CD4-positive, alpha-beta T cell treated with Interleukin-12 subunit alpha and Interleukin-12 subunit beta, for 1 hour (primary cell): ENCODE data around the gene ZNF200.
A peak's percentile ranks its signal among the peaks of the same experiment; 100 is the strongest.
"Not testable (repeated sequence)": the region's sequence is repeated elsewhere in the genome, so short reads cannot be mapped to it uniquely, and the experiment has no call there.

Experiments used
- DNase-seq: peaks from one replicate; pipeline ENCODE4 v3.0.0-alpha.2; 2020

Gene ZNF200

DNA sequence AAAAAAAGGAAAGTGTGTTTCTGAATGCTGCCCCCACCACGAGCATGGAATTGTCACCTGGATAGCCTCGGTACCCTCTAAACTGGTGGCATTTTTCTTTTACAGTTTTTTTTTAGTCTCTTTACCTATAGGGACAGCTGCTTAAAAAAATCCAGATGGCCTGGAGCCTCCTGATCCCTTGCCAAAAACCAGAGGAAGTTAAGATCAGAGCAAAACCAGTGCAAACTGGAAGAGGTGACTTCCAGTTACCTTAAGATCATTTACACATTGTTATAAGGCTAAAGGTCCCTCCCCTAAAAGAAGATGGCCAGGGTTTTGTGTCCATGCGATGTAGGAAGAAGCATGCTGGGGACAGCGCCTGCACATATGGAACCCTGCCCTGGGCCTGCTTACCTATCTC, 18.0 kb upstream of the ZNF200 start:
- DNase-seq, result no peak

DNA sequence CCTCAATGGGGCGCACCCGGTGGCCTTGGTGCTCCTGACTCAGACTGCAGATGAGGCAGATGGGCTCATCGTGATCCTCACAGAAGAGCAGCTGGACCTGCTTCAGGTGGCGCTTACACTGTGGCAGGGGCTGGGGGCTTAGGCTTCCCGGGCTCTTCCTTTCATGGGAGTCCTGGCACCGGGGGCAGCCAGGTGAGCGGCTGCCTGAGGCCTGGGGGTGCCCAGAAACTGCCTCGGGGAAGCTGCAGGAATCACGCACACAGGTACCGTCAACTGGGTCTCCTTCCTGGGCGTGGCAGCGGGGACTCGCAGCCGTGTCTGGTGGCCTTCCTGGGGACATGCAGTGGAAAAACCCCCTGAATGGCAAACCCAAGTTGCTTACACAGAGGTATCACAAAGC, 14.5 kb upstream of the ZNF200 start:
- no peak for DNase-seq

DNA sequence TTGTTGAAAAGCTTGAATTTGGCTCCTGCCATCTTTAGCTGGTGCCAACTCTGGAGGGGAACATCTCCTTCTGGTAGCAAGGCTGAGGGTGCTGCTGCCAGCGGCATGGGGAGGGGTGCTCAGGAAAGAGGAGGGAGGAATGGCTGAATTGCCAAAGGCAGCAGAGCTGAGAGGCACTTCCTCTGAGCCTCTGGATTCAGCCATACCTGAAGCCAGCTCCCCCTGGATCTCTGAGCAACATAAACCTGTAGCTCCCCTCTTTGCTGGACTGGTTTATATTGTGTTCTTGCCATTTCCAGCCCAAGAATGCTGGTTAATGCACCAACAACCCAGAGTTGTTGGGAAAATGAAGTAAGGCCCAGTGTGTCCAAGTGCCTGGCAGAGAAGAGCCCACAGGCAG, 14.1 kb upstream of the ZNF200 start:
- no peak for DNase-seq

DNA sequence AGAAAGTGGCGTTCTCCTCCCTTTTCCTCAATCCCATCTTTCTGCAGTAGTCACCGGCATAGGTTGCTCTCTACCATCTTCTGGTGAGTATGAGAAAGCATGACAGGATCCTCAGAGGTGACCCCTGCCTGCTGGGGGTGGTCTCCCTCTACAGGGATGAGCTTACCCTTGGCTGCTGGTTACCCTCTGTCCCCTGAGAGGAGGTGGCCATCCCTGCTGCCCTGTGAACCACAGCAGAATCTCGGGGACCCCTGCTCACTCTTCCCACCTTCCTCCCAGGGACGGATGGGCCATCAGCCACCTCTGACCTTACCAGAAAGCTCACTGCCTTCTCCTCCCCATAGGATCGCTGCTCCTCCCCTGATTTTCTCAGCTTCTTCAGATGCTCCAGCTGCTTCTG, 13.6 kb upstream of the ZNF200 start:
- no peak for DNase-seq

DNA sequence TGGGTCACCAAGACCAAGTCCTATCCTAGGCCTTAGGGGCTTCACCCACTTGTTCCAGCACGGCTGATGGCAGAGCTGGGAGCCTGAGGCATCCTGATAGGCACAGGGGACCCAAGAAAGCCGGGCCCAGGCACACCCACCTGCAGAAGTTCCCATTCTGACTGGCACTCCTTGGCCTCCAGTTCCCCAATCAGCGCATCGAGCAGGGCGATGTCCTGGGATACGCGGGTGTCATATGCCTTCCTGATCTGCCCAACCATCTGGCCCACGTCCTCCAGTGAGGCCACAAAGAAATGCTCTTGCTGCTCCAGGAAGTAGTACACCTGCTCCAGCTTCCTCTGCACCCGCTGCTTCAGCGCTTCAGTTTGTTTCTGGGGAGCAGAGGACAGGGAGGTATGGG, 11.9 kb upstream of the ZNF200 start:
- no peak for DNase-seq

DNA sequence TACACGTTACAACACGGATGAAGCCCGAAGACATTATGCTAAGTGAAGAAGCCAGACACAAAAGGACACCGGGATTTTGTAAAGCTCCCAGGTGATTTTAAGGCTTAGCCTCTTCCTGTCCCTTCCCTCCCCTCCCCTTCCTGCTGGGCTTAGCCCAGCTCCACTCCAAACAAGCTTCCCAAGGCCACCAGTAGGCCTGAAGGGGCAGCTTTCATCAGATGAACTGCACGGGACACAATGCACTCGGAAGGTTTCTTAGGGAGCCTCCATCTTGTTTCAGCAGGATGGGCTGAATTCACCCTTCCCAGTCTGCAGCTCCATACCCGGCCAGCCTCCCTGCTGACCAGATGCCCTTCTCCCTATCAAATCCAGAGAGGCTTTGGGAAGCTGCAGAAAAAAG, 11.0 kb upstream of the ZNF200 start:
- DNase-seq, result no peak

DNA sequence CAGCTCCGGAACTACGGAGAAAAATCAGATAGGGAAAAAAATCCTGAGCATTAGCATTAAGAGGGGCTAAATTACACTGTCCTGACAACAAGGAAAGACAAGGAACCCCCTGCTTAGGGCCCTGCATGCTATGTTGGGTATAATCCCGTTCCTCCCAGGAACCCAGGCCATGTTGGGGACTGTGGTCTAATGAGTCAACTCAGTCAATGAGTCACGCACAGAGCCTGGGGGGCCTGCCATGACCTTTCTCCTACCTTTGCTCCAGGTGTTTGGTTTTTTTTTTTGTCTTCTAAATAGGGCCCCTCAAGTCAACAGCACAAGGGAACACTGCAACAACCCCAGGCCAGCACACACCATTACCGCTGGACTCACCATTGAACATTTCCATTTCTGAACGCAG, 8.9 kb upstream of the ZNF200 start:
- DNase-seq, result no peak

DNA sequence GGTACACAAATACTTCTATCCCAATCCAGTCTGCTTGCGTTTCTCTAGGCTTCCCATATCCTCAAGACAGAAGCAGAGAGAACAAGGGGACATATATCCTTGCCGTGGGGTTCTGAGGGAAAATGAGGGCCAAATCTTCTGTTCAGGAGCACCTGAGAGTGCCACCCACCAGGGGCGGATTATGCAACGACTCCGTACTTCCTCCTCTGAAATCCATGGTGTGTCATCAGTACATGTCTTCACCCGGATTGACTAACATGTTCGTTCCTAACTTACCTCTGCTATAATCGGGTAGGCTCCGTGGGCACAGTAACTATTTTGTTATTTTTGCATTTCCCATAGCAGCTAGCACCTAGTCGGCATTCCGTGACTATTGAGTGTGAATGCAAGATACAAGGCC, 7.8 kb upstream of the ZNF200 start:
- DNase-seq, result no peak

DNA sequence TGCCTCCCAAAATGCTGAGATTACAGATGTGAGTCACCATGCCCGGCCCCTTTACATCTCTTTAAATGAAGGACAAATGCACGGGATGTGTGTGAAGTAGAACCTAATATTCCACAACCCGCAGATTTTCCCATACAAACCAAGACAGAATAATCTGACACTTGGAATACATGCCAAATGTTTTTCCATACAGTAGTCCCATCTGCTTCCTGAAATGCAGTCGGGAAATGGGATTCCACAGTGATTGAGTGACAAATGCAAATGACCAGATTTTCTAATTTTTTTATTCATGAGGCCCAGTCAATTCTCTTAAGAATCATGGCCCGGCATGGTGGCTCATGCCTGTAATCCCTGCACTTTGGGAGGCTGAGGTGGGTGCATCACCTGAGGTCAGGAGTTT, 6.8 kb upstream of the ZNF200 start:
- DNase-seq, result no peak

DNA sequence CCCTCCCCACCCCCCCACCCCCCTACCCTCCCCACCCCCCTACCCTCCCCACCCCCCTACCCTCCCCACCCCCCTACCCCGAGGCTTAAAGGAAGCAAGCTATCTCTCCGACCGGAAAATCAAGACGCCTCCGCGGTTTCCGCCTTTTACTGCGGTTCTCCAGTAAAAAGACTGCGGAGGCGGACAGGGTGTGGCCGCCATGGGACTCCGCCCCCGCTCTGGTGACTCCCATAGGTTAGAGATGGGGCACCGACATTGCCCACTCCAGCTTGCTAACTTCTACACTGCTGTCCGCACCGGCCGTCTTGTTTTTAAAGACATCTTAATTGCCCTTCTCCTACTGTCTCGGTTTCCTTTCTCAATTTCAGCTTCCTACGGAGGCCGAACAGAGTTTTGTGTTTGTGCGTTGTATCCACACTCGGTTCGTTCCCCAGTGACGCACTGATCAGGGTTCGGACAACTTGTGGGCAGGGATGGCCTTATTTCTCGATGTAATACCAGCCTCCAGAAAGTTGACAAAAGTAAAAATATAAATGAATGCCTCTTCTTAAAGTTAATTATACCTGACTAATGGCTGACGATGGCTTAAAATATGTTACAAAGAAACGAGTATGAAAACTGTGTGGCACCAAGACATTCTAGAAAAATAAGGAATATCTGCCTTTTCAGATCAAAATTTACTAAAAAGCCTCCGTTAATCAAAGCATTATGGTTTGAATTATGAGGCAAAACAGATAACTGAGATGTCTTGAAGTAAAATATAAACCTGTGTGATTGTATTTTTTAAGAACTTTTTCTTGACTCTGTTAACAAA, 1.1 kb upstream of the ZNF200 start:
- peak; percentile 52 for DNase-seq

DNA sequence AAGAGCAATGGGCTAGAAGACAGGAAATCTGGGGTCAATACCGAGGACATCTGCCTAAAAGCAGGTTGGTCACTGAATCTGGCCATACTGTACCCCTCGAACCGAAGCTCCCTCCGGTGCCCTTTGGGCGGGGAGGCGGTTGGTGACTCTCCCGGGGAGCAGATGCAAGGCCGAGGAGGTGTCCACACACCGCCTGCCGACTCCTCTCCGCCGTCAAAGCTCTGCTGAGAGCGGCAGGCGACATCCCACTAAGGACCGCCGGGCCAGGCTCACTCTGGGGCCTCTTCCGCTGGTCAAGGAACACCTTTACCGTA, 458 bp downstream of the ZNF200 start:
- DNase-seq, result no peak

DNA sequence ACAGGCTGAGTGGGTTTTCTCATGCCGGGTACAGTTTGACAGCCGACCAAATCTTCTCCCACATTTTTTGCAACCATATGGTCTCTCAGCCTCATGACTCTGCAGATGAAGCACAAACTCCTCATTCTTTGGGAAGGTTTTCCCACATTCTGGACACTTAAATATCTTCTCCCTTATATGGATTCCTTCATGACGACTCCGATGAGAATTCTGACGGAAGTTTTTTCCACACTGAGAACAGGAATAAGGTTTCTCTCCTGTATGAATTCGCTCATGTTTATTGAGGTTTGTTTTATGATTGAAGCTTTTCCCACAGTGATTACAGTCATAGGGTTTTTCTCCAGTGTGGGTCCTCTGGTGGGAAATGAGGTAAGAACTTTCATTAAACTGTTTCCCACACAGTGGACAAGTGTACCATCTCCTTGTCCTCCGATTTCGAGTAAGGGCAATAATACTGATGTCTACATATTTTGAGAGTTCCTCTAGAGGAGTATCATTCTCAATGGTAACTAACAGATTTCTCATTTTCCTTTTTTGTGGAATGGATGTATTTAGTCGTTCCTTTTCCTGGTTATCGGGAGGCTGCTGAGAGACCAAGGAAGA, 10.9 kb downstream of the ZNF200 start:
- DNase-seq, result no peak

DNA sequence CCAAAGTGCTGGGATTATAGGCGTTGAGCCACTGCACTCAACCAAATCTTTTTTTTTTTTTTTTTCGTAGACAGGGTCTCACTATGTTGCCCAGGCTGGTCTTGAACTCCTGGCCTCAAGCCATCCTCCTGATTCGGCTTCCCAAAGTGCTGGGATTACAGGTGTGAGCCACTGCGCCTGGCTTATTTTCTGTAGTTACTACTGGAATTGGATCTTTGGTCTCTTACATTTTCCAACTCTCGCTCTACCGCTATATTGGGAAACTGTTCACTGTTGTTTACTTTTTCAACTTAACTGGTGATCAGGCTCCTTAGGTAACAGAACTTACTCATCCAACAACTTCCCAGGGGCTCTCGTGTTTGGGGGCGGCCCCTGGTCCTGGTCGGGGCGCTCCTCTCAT, 14.1 kb downstream of the ZNF200 start:
- DNase-seq, result no peak

DNA sequence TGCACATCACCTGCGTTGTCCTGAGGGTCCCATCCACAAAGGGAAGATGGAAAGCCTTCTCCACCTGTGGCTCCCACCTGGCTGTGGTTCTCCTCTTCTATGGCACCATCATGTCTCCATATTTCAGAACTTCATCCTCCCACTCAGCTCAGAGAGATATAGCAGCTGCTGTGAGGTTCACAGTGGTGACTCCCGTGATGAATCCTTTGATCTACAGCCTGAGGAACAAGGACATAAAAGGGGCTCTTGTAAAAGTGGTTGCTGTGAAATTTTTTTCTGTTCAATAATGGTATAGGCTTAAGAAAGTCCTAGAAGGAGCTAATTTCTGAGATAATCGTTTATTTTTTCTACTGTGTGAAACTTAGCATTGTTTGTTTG, 18.7 kb downstream of the ZNF200 start:
- peak; percentile 19 for DNase-seq

DNA sequence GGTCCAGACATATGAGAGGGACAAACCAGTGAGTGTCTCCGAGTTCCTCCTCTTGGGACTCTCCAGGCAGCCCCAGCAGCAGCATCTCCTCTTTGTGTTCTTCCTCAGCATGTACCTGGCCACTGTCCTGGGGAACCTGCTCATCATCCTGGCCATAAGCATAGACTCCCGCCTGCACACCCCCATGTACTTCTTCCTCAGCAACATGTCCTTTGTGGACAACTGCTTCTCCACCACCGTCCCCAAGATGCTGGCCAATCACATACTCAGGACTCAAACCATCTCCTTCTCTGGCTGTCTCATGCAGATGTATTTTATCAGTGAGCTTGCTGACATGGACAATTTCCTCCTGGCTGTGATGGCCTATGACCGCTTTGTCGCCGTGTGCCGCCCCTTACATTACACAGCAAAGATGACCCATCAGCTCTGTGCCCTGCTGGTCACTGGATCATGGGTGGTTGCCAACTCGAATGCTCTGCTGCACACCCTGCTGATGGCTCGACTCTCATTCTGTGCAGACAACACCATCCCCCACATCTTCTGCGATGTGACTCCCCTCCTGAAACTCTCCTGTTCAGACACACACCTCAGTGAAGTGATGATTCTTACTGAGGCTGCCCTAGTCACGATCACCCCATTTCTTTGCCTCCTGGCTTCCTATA, 19.2 kb downstream of the ZNF200 start:
- no peak for DNase-seq

DNA sequence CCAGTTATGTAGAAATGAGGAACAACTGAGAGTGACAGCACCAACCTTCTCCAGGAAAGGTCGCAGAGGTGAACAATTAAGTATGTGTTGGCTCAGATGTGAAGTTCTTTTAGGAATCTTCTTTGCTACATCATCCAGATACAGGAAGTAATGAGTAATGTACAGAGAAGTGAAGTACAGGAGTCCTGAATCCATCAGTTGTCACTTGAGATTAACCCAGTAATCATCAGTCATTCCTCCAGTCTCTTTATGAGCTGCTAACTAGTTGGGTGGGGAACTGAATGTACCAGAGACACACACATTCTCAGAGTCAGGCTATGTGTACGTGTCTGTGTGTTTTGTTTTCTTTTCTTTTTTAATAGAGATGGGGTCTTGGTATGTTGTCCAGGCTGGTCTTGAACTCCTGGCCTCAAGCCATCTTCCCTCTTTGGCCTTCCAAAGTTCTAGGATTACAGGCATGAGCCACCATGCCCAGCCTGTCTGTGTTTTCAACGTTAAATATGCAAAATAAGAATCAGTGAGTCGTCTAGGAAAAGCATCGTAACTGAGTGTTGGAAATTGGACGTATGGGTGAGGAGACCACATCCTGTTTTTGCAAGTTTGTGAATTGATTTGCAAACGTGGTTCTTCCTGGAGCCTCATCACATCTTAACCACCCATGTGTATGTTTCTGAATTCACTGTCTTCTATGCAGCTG, 19.9 kb downstream of the ZNF200 start:
- peak; percentile 67 for DNase-seq

DNA sequence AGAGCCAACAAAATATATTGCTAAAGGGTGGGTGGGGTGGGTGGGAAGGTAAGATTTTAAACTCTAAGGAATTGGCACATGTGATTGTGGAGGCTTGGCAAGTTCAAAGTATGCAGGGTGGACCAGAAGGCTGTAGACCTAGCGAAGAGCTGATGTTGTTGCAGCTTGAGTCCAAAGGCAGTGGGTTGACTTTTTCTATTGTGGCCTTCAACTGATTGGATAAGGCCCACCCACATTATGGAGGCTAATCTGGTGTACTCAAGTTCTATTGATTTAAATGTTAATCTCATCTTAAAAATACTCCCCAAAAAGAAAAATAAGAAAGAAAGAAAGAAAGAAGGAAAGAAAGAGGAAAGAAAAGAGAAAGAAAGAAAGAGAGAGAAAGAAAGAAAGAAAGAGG, 22.4 kb downstream of the ZNF200 start:
- no peak for DNase-seq

DNA sequence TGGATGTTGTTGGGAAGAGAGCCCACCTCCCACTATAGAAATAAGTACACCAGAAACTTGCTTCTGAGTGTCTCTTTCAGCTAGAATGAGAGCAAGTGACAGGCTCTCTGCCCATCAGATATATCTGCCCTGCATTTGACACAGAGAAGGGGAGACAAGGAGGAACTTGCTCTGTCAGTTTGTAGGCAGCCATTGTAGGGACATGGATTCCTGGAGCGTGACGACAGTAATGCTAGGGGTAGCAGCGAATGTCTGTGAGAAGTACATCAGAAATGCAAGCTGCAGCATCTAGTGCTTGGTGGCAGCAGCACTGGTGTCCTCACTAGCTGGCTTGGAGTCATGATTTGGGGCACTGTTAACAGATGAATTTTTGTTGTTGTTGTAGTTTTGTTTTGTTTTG, 23.0 kb downstream of the ZNF200 start:
- DNase-seq, result no peak

DNA sequence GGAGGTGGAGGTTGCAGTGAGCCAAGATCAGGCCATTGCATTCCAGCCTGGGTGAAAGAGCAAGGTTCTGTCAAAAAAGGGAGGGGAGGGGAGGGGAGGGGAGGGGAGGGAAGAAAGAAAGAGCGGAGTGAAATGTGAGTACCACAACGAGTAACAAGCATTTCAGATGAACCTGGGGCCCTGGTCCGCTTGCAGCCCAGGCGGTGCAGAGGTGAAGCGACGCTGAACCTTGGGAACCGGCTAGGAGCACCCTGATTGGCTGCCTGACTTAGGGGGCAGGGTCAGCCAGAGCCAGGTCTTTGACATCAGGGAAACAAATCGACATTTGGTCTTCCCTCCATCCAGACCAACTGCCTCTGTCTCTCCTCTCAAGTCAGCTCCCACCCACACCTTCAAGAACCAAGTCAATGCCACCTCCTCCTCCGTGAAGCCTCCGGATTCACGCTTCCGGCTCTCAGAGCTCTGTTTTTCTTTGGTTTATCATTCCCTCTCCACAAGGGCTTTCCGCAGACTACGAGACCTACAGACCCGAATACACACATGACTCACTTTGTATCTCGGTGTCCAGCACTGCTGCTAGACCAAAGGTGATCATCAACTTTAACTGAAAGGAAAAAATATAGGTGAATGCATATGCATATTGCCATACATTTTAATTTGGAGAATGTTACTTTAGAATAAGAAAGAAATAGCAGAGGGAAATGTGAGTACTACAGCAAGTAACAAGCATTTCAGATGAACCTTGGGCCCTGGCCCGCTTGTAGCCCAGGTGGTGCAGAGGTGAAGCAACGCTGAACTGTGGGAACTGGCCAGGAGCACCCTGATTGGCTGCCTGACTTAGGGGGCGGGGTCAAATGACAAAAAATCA, 27.6 kb downstream of the ZNF200 start:
- DNase-seq, result no peak

DNA sequence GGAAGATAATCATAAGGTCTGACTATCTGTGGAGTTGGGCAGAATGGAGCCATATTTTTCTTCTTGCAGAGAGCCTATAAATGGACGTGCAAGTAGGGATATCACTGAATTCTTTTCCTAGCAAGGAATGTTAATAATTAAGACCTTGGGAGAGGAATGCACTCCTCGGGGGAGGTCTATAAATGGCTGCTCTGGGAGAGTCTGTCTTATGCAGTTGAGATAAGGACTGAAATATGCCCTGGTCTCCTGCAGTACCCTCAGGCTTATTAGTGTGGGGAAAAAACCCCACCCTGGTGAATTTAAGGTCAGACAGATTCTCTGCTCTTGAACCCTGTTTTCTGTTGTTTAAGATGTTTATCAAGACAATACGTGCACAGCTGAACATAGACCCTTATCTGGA, 29.0 kb downstream of the ZNF200 start:
- not testable (repeated sequence) for DNase-seq

DNA sequence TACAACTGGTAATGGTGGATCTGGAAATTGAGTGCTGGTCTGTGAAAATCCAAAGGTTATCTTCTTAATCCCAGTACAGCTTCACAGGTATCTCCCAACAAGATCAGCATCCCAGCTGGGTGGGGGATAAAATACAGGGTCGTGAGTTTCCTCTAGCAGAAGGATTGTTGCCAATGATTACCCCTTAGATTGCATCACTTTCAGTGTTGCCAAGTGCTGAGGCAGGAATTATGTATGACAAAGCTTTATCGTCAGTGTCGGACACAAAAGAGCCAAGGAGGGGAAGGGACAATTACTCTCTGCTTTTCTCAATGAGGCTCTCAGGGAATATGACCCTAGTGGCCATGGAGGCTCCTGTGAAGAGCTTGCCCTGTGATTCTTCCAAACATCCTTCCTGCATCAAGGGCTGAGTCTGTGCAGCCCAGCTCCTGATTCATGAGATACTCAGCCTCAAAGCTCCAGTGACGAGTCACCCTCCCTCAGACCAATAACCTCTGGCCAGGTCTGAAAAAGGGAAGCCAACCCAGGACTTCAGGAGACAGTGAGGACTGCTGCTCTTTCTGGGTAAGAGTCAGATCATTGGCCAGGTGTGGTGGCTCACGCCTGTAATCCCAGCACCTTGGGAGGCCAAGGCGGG, 31.9 kb downstream of the ZNF200 start:
- no peak for DNase-seq

DNA sequence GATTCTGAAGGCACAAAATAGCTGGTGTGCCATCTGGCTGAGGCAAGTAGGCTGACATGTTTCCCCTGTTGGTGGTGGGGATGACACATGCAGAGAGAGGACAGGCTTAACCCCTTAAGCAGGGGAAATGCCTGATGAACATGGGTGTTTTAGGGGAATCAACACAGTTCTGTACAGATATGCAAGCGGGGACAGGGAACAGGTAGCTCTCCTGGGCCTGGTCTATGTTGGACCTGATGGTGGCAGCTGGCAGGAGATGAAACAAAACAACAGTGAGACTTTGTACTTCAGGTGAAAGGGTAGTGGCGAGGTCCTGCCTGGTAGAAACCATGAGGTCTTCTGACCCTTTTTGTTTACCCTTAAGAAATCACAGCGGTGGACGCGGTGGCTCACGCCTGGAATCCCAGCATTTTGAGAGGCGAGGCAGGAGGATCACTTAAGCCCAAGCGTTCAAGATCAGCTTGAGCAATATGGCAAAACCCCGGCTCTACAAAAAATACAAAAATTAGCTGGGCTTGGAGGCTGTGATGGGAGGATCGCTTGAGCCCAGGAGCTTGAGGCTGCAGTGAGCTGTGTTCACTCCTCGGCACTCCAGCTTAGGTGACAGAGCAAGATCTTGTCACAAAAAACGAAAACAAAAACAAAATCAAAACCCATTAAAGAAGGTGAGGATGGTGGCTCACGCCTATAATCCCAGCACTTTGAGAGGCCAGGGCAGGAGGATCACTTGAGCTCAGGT, 36.5 kb downstream of the ZNF200 start:
- DNase-seq, result no peak
